ENCODE measurements around the gene MYO10. TPM values are rescaled to one million over a fixed set of nuclear protein-coding genes. Genes with fewer than 3 reads are reported as not detected.
"Not testable (repeated sequence)": the region's sequence is repeated elsewhere in the genome, so short reads cannot be mapped to it uniquely, and the experiment has no call there.

The MYO10 gene
- total RNA-seq, 1 donor from 2014 or later = 79.5 TPM

DNA sequence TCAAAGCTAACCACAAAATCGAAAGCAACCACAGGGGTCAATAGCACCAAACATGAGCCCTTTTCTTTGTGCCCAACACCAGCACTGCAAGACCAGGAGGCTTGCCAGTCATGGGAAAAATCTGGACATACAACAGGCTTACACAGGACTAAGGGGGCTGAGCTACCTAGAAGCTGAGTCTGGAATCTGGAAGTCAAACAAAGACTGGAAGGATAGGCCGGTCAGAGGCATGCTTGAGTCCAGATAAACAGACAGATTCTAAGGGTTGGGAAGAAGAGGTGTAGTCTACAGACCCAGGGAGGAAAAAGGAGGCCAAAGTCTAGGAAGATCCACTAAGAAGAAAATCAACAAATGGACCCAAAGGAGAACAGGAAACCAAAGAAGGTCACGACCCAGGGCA lies 73.3 kb downstream of the MYO10 start:
- DNase-seq (ENCODE audit: low read depth) = no peak

DNA sequence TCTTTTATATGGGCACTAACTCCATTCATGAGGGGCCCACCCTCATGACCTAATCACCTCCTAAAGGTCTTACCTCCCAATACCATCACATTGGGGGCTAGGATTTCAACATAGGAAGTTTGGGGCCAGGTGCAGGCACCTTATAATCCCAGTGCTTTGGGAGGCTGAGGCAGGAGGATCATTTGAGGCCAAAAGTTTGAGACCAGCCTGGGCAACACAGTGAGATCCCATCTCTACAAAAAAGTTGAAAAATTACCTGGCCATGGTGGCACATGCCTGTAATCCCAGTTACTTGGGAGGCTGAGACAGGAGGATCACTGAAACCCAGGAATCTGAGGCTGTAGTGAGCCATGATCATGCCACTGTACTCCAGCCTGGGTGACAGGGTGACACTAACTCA lies 76.7 kb downstream of the MYO10 start:
- no peak for DNase-seq (ENCODE audit: low read depth)

DNA sequence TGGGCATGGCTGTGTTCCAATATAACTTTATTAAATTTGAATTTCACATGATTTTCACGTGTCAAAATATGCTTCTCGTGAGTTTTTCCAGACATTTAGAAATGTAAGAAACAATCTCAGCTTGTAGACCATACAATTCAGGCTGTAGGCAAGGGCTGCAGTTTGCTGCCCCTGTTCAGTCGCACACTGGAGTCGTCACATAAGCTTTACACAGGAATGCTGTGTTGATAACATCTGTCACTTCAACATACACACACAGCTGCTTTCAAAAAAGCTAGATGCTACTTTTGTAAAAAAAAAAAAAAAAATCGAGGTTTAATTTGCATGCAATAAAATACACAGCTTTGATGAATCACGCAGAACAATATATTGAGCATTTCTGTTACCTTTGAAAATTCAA lies 77.9 kb downstream of the MYO10 start:
- no peak for DNase-seq (ENCODE audit: low read depth)

DNA sequence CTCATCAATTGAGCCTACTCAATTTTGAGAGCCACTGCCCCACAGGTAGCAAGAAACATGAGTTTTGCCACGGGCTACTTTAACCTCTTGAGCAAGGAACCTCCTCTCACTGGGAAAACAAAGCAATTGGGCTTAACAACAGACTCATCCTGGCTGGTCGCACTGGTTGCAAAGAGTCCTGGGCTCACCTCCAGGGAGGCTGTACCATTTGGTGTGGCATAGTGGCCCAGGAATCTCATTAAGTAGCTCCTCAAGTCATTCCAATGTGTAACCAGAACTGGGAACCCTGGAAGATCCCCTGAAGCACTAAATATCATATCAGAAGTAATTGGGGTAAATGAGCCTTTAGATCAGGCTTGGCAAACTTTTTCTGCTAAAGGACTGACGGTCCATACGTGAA lies 78.5 kb downstream of the MYO10 start:
- DNase-seq (ENCODE audit: low read depth) = peak; percentile 42

DNA sequence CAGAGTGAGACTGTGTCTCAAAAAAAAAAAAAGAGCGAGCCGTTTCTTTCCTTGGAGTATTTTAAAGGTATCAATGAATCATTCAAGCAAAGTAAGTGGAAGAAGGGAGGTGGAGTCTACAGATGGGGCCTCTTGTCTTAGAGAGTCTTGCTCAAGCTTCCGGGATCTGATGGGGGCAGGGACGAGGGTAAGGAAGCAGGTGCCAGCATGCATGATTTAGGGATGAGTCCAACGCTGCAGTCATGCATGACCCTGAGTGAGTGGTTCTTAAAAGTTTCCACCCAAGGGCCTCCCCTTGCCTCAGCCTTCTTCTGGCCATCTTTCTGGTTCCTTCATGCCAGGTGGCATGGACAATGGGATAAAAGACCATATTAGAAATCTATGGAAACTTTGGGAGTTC lies 79.6 kb downstream of the MYO10 start:
- peak; percentile 79 for DNase-seq (ENCODE audit: low read depth)

DNA sequence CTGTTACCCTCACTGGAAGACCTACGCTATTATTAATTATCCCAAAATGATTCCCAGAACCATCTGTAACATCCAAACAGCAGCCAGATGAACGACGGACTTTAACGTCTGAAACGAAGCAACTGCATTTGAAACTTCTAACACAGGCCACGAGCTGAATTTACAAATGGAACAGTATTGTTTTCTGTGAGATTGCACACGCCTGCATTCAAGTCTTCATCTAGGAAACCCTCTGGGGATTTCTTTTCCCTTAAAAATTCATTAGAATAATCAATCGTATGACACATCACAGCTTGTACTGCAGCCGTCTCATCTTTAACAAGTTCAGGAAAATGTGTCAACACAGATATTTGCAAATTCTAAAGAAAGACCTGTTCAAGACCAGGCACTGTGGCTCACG lies 80.2 kb downstream of the MYO10 start:
- no peak for DNase-seq (ENCODE audit: low read depth)

DNA sequence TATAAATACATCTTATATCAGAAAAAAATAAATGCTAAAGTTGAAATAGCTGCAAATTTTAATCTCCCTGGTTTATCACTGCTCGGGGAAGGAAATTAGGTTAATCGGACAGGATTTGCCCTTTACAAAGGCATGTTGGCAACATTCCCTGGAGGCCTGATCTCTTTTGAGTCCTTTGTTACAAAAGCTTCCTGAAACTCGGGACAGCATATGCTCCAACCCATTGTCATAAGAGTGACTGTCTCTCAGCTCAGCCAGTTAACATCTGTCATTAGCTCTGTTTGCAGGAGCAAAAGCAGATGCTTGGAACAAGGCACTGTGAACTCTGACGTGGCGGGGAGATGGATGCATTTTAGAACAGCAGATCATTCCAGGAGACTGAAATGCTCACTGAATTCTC lies 80.6 kb downstream of the MYO10 start:
- DNase-seq (ENCODE audit: low read depth) = no peak

DNA sequence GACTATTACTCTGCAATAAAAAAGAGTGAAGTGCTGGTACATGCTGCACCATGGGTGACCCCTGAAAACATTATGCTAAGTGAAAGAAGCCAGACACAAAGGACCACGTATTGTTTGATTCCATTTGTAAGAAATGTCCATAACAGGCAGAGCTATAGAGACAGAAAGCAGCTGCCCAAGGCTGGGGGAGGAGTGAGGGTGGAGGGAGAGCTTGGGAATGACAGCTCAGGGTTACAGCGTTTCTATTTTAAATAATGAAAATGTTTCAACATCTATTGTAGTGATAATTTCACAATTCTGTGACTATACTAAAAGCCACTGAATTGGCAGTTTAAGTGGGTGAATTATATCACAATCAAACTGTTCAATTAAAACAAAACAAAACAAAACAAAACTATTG lies 81.7 kb downstream of the MYO10 start:
- DNase-seq (ENCODE audit: low read depth) = no peak

DNA sequence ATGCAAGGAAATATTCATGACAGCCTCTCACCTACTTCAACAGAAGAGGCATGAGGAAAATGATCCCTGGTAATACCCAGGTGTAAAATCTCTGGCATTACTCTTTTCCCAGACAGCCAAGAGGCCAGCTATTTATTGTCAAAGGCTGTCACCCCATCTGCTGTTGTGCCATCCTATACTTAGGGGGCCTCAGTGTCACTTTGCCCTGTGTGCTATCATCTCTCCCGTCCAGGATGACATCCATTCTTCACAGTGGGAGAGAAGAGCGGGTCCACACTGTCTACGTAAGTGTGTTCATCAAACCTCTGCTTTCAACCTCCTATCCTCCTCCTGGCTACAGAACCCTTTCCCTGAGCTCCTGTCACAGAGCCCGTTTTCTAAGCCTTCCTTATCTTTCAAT lies 82.6 kb downstream of the MYO10 start:
- DNase-seq (ENCODE audit: low read depth) = no peak

DNA sequence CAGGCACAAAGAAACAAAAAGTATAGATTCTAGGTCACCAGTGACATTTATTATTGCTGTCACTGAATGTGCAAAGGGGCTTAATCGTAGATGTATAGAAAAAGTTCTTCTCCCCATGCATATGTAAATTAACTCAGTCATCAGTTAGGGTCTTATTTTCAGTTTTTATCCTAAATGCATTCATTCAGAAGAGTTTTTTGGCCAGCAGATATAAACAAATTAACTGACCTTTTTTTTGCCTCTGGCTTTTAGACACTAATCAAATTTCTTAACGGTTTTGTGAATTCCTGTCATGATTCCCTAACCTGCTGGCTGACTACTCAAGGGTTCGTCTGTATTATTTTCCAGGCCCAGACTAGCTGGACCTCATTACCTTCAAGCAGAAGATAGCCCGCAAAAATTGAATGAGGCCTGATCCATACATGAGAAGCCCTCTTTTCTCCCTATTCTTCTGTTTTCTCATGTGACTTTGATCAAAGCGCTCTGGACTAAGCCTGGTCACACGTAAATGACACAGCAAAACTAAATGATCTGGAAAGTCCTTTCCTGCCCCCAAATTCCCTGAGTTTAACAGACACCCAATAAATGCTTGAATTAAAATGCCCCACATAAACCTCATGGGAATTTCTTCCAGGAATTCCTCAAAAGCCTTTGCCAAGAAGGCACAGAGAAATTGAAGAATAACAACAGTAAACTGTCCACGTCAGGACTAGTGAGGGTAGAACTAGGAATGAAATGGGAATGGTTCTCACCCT lies 83.7 kb downstream of the MYO10 start:
- DNase-seq (ENCODE audit: low read depth) = peak; percentile 47

DNA sequence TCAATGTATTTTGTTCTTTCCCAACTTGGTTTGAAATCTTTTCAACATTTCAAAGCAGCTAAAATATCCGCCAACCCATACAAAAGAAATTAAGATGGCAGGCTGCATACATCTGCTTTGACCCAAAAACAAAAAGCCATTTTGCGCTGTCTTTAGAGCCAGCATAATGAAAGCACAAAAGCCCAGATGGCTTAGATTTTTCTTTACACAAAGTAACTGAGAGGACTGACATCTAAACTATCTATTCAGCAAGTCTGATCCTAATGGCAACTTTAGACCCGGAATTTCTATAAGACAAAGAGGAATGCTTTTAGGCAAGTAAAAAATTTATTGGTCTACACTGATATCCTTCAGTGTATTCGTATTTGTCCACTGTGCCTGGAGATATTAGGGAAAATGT lies 86.3 kb downstream of the MYO10 start:
- no peak for DNase-seq (ENCODE audit: low read depth)

DNA sequence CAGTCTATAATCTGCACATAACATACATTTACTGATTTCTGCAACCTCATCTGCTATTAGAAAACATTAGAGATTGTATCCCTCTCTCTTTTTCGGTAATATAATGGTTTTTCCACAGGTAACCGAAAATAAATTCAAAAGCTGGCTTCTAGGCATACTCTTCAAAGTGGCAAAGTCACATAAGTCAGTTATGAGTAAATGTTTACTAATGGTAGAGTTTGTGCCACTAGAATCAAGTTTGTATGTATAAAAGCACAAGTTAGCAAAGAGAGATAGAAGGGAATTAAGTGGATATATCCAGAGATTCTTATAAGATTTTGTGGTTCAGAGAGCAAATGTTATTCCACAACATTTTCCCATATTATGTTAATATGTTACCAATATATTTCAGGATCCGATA lies 86.9 kb downstream of the MYO10 start:
- DNase-seq (ENCODE audit: low read depth) = no peak

DNA sequence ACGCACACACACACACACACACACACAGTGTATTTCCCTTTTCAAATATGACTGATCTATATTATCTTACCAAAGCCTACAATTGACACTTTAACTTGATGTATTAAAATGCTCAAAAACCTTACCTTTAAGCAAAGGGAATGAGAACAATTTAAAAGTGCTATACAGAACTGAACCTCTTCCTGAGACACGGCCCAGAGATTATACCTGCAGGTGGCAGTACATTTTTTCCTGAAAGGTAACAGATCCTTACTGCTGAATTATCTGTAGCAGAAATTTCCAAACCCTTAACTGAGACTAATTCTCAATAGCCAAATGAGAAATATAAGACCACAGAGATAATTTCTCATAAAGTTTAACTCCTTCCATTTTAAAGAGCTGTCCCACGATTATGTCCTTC lies 91.1 kb downstream of the MYO10 start:
- DNase-seq (ENCODE audit: low read depth) = no peak

DNA sequence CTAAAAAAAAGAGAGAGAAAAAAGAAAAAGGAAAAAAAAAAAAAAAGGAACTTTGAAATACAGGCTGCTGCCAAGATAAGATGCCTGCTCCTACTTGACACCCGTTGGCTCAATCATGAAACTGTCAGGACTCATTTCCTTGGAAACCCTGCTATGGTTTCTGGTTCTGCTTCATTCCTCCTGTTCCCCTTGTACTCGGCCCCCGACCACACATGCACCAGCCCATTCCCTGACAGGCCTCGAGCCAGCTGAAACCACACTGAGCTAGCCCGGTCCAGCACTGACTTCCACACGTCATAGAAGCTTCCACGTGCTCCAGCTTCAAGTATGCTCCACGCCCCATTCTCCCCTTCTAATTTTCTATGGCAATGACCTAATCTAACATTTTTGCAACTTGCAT lies 93.2 kb downstream of the MYO10 start:
- DNase-seq (ENCODE audit: low read depth) = no peak

DNA sequence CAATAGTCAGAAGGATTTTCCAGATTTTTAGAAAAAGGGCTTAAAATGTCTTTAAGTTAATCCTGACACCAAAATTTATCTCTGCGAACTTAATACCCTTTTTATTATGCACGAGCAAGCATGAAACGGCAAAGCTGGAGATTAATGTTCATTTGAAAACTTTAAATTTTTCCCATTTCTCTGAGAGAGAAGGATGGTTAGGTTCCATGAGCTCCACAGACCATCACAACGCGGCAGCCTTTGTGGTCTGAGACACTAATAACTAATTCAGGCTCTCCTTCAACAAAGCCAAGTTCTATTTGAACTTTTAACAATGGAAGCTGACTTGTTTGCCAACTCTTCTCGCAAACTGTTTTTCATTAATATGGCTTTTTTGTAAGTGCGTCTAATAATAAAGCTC lies 94.7 kb downstream of the MYO10 start:
- no peak for DNase-seq (ENCODE audit: low read depth)

DNA sequence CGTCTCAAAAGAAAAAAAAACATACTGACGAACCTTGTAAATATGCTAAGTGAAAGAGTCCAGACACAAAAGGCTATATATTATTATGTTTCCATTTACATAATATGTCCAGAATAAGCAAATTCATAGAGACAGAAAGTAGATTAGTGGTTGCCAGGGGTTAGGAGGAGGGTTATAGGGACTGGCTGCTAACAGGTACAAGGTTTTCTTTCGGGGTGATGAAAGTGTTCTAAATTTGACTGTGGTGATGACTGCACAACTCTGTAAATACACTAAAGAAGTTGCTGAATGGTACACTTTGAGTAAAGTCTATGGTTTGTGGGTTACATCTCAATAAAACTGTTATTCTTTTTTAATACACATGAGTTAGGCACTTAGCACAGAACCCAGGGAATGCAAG lies 98.8 kb downstream of the MYO10 start:
- DNase-seq (ENCODE audit: low read depth) = no peak

DNA sequence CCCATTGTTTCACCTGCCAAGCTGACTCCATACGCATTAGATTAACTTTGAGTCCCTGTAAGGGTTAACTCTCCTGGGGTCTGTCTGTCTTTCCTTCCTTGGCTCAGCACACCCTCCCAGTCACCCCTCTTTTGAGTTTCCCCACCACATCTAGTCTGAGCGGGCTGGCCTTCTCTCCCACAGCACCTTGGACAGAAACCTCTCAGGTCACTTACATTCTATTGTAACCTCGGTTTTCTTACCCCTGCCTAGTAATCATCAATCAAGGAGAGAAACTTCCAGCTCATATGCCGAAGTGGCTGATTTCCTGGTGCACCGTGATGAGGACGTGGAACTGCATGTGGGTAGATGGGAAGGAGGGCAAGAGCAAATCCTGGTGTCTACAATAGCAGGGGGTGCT lies 102.1 kb downstream of the MYO10 start:
- DNase-seq (ENCODE audit: low read depth) = no peak

DNA sequence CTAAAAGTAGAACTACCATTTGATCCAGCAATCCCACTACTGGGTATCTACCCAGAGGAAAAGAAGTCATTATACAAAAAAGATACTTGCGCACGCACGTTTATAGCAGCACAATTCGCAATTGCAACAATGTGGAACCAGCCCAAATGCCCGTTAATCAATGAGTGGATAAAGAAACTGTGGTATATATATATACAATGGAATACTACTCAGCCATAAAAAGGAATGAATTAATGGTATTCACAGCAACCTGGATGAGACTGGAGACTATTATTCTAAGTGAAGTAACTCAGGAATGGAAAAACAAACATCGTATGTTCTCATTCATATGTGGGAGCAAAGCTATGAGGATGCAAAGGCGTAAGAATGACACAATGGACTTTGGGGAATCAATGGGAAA lies 104.8 kb downstream of the MYO10 start:
- not testable (repeated sequence) for DNase-seq (ENCODE audit: low read depth)

DNA sequence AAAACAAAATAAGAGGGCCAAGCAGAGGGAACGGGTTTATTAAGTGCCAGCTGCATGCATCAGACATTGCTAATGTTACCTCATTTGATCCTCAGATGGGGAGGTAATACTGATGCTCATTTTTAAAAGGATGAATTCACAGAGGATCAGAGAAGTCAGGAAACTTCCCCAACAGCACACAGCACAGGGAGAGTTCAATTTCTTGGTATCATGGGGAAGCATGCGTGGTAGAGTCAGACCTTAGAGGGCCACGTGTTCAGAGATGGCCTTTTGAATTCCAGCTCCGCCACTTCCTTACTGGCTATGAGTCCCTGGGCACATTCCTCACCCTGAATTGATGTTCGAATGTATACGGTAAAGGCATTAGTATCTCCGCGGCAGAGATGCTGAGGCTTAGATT lies 108.3 kb downstream of the MYO10 start:
- DNase-seq (ENCODE audit: low read depth) = no peak

DNA sequence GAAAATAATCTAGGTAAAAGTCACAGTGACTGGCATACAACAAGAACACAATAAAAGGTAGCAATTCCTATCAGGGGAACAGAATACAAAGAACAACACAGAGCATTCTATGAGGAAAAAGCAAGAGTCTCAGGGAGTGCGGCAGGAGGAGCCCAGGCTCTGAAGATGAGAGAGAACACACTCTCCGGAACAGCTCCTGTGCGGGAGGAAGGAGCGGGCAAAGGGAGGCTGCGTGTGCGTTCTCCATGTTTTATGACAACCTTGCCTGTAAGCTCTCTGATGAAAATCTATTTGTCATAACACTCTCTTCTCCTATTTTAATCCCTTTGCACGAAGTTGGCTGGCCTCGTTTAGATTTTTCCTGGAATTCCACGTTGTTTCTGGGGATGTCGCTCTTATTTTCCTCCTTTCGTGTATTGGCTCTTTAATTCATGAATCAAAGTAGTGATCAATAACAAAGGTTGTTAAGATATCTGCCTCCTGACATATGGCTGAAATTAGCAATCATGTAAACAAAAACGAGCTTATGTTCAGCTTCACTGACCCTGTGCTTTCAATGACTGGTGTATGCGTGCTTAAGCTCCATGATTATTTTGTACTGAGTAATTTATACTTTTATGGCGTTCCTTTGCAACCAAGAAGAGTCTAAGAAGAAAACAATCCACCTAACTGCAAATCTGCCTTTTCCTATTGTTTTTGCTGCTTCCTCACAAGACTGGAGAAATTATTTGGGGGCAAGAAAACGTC lies 109.5 kb downstream of the MYO10 start:
- DNase-seq (ENCODE audit: low read depth) = peak; percentile 21

DNA sequence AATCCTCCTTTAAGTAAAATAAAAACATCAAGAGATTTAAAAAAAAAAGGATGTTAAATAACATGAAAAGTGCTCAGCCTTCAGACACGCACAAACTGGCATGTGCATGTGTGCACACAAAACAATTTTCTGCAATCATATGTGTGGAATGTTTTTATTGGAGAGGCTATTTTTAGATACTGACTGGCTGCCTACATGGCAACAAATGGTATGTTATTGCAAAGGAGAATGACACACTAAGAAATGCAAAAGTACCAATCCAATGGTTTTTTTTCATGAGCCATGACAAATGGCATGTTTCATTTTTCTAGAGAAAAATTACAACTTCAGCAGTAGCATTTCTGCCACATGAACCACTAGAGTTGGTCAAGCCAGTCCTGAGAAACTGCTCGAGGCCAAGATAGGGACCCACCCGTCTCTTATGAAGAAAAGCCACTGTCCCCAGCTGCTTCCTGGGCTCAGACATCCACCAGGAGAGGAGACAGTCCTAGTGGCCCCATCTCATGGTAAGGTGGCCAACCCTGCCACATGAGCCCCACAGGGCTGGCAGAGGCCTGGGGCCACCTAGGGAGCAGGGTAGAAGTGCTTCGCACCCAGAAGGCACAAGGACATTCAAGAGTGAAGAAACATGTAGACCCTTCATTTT lies 116.4 kb downstream of the MYO10 start:
- DNase-seq (ENCODE audit: low read depth) = peak; percentile 39

DNA sequence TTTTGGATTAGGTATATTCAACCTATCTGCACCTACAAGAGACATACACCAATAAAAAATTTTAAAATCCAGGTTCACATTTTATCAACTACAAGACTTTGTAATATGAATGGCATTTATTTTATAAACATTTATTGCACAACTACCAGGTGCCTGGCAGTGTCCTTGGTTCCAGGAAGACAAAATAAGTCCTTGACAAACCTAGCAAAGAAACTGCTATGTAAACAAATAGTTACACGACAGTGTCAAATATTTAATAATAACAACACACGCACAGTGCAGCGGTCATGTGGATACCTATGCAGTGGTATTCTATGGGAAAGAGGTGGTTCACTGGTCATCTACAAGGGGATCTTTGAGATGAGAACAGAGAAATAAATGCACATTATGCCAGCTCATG lies 120.7 kb downstream of the MYO10 start:
- no peak for DNase-seq (ENCODE audit: low read depth)

DNA sequence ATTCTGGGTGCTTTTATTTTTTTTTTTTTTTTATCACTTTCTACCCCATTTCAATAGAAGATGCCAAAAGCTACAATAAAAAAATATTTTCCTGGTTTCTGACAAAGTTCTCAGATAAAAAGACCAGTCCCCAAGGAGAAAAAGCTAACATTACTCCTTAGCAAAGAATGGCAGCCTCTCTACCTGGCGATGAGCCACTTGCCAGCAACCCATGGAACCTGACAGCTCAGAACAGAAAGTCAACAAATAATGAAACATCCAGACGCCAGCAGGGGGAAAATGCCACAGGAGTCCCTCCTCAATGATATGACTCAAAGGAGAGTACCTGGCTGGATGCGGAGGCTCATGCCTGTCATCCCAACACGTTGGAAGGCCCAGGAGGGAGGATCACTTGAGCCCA lies 123.2 kb downstream of the MYO10 start:
- DNase-seq (ENCODE audit: low read depth) = peak; percentile 54

Measured in renal cortical epithelial cell (primary cell).